DND-41 (cell line): ENCODE results near the gene ULBP1.

Experiments
- EZH2 ChIP-seq: IDR thresholded peaks from 3 replicates; pipeline ENCODE4 v1.6.1; 2012; ENCODE audit warnings: borderline replicate concordance, low read depth, mild to moderate bottlenecking, moderate library complexity, low read length, inconsistent platforms; ENCODE audit not compliant: severe bottlenecking
- TF ChIP-seq, protein P1 (sequence below): IDR thresholded peaks from 2 replicates; pipeline ENCODE4 v1.5.1; 2012; ENCODE audit warnings: borderline replicate concordance, low read length, moderate library complexity, mild to moderate bottlenecking; ENCODE audit not compliant: poor library complexity, severe bottlenecking; ENCODE audit errors: extremely low read depth

DNA sequence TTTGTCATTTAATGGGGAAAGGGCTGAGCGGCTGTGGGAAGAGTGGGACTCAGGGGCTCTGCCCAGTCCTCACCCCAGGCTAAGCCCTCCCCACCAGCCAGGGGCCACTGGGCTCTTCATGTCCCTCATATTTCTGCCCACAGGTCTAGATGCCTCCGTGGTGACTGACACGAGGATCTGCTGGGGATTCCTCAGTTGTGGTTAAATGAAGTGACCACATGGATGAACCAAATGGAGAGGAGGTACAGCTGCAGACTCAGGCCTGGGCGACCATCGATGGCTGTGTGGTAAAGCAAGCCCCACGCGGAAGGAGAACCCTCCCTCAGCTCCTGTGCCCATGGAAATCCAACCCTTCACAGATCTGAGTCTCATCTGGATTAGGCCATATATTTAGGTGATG is 32.2 kb downstream of the ULBP1 start:
- TF ChIP-seq EZH2: no peak
- TF ChIP-seq, protein P1, sequence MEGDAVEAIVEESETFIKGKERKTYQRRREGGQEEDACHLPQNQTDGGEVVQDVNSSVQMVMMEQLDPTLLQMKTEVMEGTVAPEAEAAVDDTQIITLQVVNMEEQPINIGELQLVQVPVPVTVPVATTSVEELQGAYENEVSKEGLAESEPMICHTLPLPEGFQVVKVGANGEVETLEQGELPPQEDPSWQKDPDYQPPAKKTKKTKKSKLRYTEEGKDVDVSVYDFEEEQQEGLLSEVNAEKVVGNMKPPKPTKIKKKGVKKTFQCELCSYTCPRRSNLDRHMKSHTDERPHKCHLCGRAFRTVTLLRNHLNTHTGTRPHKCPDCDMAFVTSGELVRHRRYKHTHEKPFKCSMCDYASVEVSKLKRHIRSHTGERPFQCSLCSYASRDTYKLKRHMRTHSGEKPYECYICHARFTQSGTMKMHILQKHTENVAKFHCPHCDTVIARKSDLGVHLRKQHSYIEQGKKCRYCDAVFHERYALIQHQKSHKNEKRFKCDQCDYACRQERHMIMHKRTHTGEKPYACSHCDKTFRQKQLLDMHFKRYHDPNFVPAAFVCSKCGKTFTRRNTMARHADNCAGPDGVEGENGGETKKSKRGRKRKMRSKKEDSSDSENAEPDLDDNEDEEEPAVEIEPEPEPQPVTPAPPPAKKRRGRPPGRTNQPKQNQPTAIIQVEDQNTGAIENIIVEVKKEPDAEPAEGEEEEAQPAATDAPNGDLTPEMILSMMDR: no peak
